ENCODE measurements around the gene USH2A. TPM values are rescaled to one million over a fixed set of nuclear protein-coding genes. Genes with fewer than 3 reads are reported as not detected.

Gene USH2A
- total RNA-seq, 2 experiments from 2014 or later = not detected

DNA sequence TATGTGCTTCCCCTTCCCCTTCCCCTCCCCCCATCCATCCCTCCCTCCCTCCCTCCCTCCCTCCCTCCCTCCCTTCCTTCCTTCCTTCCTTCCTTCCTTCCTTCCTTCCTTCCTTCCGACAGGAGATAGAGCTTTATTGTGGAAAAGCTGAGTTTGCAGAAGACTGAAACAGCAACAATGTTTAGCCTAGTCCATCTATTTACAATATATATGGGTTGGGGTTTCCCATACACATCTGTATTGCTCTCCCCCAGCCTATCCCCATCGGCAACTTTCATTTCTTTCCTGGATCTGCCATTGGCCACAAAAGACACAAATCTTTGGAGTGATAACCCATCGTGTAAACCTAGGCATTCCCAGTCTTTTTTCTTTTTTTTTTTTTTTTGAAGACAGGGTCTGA, 222.3 kb downstream of the USH2A start:
- ATAC-seq (ENCODE audit: poor library complexity) (no peak), DNase-seq (no peak)
- no peaks in the 10 kb centered on the region for H3K4me1 Mint-ChIP-seq (ENCODE audit: low read depth)
- Histone ChIP-seq H3K27ac (ENCODE audit: low read depth in 1 of 2, low read length in 2 of 2) (no peak overlapping the region), H3K9me3 (ENCODE audit: control insufficient read depth in 1 of 2, insufficient read depth in 1 of 2, low read length in 2 of 2) (peaks cover 6 to 8% of the 10 kb centered on the region in 2 experiments), H3K4me1 (ENCODE audit: insufficient read depth, low read length) (no peaks in the 10 kb centered on the region), H3K36me3 (ENCODE audit: insufficient read depth, low read length) (no peaks in the 10 kb centered on the region), H3K4me3 (ENCODE audit: low read length) (no peak overlapping the region), H3K27me3 (ENCODE audit: control insufficient read depth in 1 of 2, insufficient read depth in 2 of 2, low read length in 2 of 2) (no peaks in the 10 kb centered on the region)
- no peaks in the 10 kb centered on the region for H3K36me3 Mint-ChIP-seq (ENCODE audit: low read depth)
- no peaks in the 10 kb centered on the region for H3K9me3 Mint-ChIP-seq
- H3K27ac Mint-ChIP-seq = no peak overlapping the region
- no peak for TF ChIP-seq CTCF (IDR thresholded peaks at IDR 0.05)
- H3K27me3 Mint-ChIP-seq = no peaks in the 10 kb centered on the region
- CTCF ChIA-PET = no interaction called here
- intact Hi-C loops (cut with DNase I, micrococcal nuclease) = no loop called here
- POLR2A ChIA-PET = no interaction called here
- H3K4me3 Mint-ChIP-seq = no peak overlapping the region

DNA sequence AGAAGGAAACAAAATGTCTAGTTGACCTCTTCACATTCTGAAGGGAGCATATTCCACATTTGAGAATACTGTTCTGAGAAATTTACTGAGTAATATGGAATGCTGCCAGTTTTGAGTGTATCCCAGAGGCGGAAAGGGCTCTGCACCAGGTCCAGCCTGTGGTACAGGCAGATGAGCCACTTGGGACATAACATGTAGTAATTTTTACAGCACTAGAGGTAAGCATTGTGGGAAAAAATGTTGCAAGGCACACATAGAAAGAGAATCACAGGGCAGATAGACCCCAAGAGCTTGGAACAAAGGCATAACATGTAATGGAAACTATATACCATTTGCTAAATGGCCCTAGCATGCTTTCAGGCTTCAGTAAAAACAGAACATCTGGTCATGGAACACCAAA, 228.5 kb downstream of the USH2A start:
- no peaks in the 10 kb centered on the region for H3K36me3 ChIP-seq (ENCODE audit: insufficient read depth, low read length)
- no peak for DNase-seq
- intact Hi-C loops (cut with DNase I, micrococcal nuclease) = no loop called here
- H3K36me3 Mint-ChIP-seq (ENCODE audit: low read depth) = no peaks in the 10 kb centered on the region
- H3K4me3 ChIP-seq (ENCODE audit: low read length) = no peak overlapping the region
- no peak overlapping the region for H3K27ac ChIP-seq (ENCODE audit: low read depth in 1 of 2, low read length in 2 of 2)
- no peak overlapping the region for H3K27ac Mint-ChIP-seq
- ATAC-seq (ENCODE audit: poor library complexity) = no peak
- TF ChIP-seq CTCF (IDR thresholded peaks at IDR 0.05) = no peak
- H3K4me1 ChIP-seq (ENCODE audit: insufficient read depth, low read length) = no peaks in the 10 kb centered on the region
- CTCF ChIA-PET = no interaction called here
- no peaks in the 10 kb centered on the region for H3K4me1 Mint-ChIP-seq (ENCODE audit: low read depth)
- H3K4me3 Mint-ChIP-seq = no peak overlapping the region
- POLR2A ChIA-PET = no interaction called here
- H3K9me3 Mint-ChIP-seq = no peaks in the 10 kb centered on the region
- H3K27me3 ChIP-seq (ENCODE audit: control insufficient read depth in 1 of 2, insufficient read depth in 2 of 2, low read length in 2 of 2) = no peaks in the 10 kb centered on the region
- H3K9me3 ChIP-seq (ENCODE audit: control insufficient read depth in 1 of 2, insufficient read depth in 1 of 2, low read length in 2 of 2) = peaks cover 0 to 4% of the 10 kb centered on the region in 2 experiments
- H3K27me3 Mint-ChIP-seq = no peaks in the 10 kb centered on the region

DNA sequence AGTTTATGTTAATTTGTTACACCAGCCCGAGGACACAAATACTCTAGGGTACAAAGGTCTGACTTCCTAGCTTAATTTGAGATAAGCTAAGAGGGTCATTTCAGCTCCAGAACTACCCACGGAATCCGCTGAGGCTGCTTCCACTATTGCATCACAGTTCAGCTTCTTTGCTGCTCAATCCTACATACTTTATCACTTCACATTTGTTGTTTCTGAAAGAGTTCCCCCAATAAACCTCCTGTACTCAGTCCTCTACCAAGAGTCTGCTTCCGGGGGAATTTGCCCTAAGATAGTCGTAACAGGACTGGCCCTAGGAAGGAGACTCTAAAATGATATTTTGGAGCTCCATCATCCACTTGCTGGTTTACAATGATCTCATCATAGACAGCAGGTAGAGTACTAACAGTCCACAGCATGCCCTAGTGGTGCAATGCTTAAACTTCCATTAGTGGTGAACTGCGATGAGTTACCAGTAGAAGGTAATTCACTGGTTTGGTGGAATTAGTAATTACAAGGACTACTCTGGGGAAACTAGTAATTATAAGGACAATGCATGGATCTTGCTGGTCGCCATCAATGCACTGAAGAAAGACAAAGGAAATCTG, 229.3 kb downstream of the USH2A start:
- TF ChIP-seq CTCF (IDR thresholded peaks at IDR 0.05) = no peak
- Mint-ChIP-seq H3K27me3 (no peaks in the 10 kb centered on the region), H3K4me1 (ENCODE audit: low read depth) (no peaks in the 10 kb centered on the region), H3K4me3 (no peak overlapping the region), H3K36me3 (ENCODE audit: low read depth) (no peaks in the 10 kb centered on the region), H3K9me3 (no peaks in the 10 kb centered on the region), H3K27ac (no peak overlapping the region)
- DNase-seq (no peak), ATAC-seq (ENCODE audit: poor library complexity) (no peak)
- no peak overlapping the region for H3K27ac ChIP-seq (ENCODE audit: low read depth in 1 of 2, low read length in 2 of 2)
- no peaks in the 10 kb centered on the region for H3K27me3 ChIP-seq (ENCODE audit: control insufficient read depth in 1 of 2, insufficient read depth in 2 of 2, low read length in 2 of 2)
- ChIA-PET POLR2A (no interaction called here), CTCF (no interaction called here)
- no peaks in the 10 kb centered on the region for H3K4me1 ChIP-seq (ENCODE audit: insufficient read depth, low read length)
- no peak overlapping the region for H3K4me3 ChIP-seq (ENCODE audit: low read length)
- intact Hi-C loops (cut with DNase I, micrococcal nuclease) = no loop called here
- peaks cover 0 to 4% of the 10 kb centered on the region in 2 experiments for H3K9me3 ChIP-seq (ENCODE audit: control insufficient read depth in 1 of 2, insufficient read depth in 1 of 2, low read length in 2 of 2)
- no peaks in the 10 kb centered on the region for H3K36me3 ChIP-seq (ENCODE audit: insufficient read depth, low read length)
